Esophagus muscularis mucosa (tissue), 3 donors: ENCODE data around the gene ZNF248.

Experiments
- POLR2A ChIP-seq: fragments of 450-650 bp; IDR thresholded peaks from one replicate; pipeline ENCODE4 v1.6.1; 2017; ENCODE audit warnings: antibody characterized with exemption, moderate library complexity, mild to moderate bottlenecking, low read depth
- POLR2AphosphoS5 ChIP-seq, 2 donors: sonication (generic); formaldehyde crosslinking; IDR thresholded peaks; one replicate each; pipeline ENCODE4 v1.6.1; 2017; ENCODE audit warnings: antibody characterized with exemption in 2 of 2
- TF ChIP-seq, protein P1 (sequence below), 3 experiments: fragments of 200-600 bp in 2 of 3; fragments of 450-650 bp in 1 of 3; sonication (generic) in 2 of 3; IDR thresholded peaks; one replicate each; pipeline ENCODE4 v1.5.1; 2017 to 2019; ENCODE audit warnings: antibody characterized with exemption in 3 of 3, mild to moderate bottlenecking in 2 of 3, moderate library complexity in 1 of 3

DNA sequence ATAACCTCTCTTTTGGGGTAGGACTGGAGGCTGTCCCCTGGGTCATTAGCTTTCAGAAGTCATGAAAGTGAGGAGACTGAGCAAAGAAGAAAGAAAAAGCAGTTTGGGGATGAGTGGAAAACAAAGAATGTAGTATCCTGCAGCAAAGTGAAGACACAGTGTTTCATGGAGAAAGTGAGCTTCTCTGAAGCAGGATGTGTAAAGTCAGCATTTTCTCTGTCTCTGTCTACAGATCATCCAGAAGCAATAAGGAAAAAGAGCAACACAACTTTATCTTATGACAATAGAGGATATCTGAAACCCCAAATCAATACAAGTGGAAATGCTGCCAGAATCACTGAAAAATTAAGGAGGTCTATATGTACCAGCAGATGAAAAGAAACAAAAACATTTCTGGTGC lies 28.4 kb upstream of the ZNF248 start:
- TF ChIP-seq, protein P1, sequence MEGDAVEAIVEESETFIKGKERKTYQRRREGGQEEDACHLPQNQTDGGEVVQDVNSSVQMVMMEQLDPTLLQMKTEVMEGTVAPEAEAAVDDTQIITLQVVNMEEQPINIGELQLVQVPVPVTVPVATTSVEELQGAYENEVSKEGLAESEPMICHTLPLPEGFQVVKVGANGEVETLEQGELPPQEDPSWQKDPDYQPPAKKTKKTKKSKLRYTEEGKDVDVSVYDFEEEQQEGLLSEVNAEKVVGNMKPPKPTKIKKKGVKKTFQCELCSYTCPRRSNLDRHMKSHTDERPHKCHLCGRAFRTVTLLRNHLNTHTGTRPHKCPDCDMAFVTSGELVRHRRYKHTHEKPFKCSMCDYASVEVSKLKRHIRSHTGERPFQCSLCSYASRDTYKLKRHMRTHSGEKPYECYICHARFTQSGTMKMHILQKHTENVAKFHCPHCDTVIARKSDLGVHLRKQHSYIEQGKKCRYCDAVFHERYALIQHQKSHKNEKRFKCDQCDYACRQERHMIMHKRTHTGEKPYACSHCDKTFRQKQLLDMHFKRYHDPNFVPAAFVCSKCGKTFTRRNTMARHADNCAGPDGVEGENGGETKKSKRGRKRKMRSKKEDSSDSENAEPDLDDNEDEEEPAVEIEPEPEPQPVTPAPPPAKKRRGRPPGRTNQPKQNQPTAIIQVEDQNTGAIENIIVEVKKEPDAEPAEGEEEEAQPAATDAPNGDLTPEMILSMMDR (IDR thresholded peaks at IDR 0.05), result no peak
- no peak for TF ChIP-seq POLR2A
- no peak for TF ChIP-seq POLR2AphosphoS5 (IDR thresholded peaks at IDR 0.05)
